RWPE1 (cell line): ENCODE data around the gene MYCT1.

Experiments used
- CTCF ChIA-PET: fragments of 350-600 bp; sonication (Branson Sonifier 250); formaldehyde crosslinking; extraction: SDS; loops from one replicate; lab custom pipeline; 2021; lab: Yijun Ruan, JAX
- POLR2A ChIA-PET: fragments of 400-600 bp; formaldehyde crosslinking; extraction: SDS; loops from one replicate; lab custom pipeline; 2020; ENCODE audit warnings: antibody characterized with exemption; ENCODE audit not compliant: low non-redundant PET; lab: Yijun Ruan, JAX
- DNase-seq: peaks from one replicate; pipeline ENCODE4 v3.0.0; 2012; ENCODE audit warnings: low spot score
- H3K27ac ChIP-seq: fragments of 450-650 bp; 2 replicates; pipeline ENCODE4 v1.5.1; 2017
- TF ChIP-seq, protein P1 (sequence below): fragments of 450-650 bp; conservative IDR thresholded peaks from 2 replicates; pipeline ENCODE4 v1.5.1; 2017; ENCODE audit warnings: low read depth, mild to moderate bottlenecking

The MYCT1 gene

DNA sequence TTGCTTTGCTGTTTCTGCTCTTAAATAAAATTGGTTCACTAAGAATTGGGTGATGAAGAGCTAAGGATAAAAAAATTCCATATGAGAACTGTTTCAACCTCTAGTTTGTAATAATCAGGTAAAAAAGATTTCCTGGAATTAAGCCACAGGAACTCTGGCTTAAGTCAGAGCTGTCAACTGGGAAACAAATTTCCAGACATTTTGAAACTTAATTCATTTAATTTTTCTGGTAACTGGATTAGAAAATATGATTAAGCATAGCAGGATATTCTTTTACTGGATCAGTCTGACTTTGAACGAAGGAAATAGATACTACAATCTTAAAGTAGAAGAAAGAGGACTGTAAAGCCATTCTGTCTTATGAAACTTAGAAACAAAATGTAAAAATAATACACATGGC lies 51.6 kb downstream of the MYCT1 start:
- CTCF ChIA-PET = interaction anchor here (0.9 to 1.2 kb wide), 3 partner anchors 21 to 199 kb away, joined by 4 read pairs; no protein-coding TSS in a partner anchor
- no peak for DNase-seq
- no peak overlapping the region for H3K27ac ChIP-seq
- TF ChIP-seq, protein P1, sequence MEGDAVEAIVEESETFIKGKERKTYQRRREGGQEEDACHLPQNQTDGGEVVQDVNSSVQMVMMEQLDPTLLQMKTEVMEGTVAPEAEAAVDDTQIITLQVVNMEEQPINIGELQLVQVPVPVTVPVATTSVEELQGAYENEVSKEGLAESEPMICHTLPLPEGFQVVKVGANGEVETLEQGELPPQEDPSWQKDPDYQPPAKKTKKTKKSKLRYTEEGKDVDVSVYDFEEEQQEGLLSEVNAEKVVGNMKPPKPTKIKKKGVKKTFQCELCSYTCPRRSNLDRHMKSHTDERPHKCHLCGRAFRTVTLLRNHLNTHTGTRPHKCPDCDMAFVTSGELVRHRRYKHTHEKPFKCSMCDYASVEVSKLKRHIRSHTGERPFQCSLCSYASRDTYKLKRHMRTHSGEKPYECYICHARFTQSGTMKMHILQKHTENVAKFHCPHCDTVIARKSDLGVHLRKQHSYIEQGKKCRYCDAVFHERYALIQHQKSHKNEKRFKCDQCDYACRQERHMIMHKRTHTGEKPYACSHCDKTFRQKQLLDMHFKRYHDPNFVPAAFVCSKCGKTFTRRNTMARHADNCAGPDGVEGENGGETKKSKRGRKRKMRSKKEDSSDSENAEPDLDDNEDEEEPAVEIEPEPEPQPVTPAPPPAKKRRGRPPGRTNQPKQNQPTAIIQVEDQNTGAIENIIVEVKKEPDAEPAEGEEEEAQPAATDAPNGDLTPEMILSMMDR = no peak
- POLR2A ChIA-PET = no interaction called here

DNA sequence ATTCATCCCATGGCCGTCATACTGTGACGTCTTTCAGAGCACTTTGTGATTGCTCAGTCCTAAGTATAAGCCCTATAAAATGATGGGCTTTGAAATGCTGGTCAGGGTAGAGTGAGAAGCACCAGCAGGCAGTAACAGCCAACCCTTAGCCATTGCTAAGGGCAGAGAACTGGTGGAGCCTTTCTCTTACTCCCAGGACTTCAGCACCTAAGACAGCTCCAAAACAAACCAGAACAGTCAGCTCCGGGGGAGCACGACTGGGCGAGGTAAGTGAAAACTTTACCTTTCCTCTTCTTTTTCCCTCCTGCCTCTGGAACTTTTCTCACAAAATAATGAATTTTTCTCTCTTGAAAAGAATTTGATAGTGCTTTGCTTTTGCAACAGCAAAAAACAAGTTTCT lies 53.0 kb downstream of the MYCT1 start, which contains the start of gene VIP:
VIP (plus strand) TSS at position 104 of the 400 bp plus-strand sequence. CDS start 1,381 bp downstream, outside the sequence.
- ChIA-PET CTCF (interaction anchor here (1.0 to 1.3 kb wide), 2 partner anchors 114 to 197 kb away, joined by 4 to 5 read pairs; no protein-coding TSS in a partner anchor), POLR2A (no interaction called here)
- peak; percentile 30 for DNase-seq
- TF ChIP-seq, protein P1 = no peak
- H3K27ac ChIP-seq = no peak within 1 kb of the TSS

DNA sequence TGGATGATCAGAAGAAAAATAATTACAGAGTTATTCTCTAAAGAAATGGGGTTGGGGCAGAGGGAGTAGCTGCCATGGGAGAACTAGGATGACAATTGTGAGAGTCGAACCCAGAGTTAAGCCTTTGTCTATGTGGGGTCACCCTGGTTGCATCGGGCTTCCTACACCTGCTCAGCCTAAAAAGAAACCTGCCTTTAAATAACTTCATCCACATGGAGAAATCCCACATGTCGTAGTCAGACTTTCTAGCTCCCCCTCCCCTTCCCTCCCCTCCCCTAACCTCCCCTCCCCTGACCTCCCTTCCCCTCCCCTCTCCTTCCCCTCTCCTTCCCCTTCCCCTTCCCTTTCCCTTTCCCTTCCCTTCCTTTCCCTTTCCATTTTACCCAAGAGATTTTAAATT lies 67.6 kb downstream of the MYCT1 start:
- CTCF ChIA-PET = no interaction called here
- POLR2A ChIA-PET = no interaction called here
- no peak overlapping the region for H3K27ac ChIP-seq
- no peak for DNase-seq
- TF ChIP-seq, protein P1 = no peak

DNA sequence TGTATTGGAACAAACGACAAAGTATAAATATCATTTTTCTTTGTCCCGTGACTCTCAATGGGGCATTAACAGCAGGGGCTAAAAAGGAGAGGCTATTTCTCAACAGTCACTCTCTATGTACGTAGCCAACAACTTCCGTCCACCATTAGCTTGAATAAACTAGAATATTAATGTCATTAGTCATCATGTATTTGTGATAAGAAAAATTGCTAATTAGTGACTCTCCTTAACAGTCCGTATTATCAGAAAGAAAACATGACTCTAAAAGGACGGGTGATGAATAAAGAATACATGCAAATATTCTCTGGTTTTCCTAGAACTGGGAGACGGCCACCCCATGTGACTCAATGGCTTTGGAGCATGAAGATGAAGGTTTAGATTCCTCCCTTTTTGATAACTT lies 71.5 kb downstream of the MYCT1 start:
- ChIA-PET POLR2A (no interaction called here), CTCF (no interaction called here)
- no peak overlapping the region for H3K27ac ChIP-seq
- TF ChIP-seq, protein P1 = no peak
- DNase-seq = no peak

DNA sequence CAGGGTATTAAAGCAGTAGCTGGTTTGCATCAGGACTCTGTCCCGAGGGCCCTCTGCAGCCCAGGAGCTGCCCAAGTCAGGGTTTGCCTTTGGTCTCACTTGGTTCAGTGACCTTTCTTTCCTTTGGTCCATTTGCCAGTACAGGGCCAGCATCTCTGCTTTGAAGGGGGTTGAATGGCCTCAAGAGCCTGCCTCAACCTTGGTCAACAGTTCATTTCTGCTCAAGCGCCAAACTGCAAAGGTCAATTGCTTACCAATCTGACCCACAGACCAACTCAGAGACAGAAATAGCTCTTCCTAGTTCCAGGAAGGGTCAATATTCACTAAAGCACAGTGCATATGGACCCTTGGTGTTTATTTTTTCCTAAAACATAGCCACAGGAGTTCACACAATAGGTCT lies 72.3 kb downstream of the MYCT1 start:
- H3K27ac ChIP-seq = no peak overlapping the region
- ChIA-PET POLR2A (no interaction called here), CTCF (interaction anchor here (0.8 kb wide), 1 partner anchor 21 kb away, joined by 4 read pairs; no protein-coding TSS in a partner anchor)
- TF ChIP-seq, protein P1 = no peak
- DNase-seq = no peak

DNA sequence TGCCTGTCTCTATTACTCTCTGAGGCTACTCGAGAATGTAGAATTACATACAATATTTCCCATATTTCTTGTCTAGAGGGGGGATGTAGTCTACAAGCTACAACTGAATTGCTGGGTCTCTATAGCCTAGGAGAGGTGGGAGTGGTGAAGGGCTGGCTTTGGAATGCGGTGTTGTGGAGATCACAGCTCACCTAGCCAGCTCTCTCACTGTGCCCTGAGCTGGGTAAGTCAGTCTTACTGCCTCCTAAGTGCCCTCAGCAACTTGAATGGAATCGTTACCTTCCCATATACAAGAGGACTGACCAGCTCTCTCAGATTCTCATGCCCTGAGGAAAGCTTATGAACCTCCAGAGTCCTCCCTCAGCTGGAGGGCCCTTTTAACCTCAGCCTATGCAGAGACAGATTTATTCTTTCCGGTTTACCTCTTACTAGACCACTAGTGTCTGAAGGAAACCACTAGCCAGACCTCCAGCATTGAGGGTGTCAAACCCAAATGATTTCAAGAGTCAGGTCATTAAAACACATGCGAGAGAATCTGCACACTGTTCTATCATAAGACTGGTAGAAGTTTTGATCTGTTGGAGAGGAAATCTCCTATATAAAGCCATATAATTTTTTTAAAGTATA lies 73.5 kb downstream of the MYCT1 start:
- no peak overlapping the region for H3K27ac ChIP-seq
- POLR2A ChIA-PET = no interaction called here
- TF ChIP-seq, protein P1 = no peak
- CTCF ChIA-PET = interaction anchor here (0.6 to 1.0 kb wide), 2 partner anchors 11 to 714 kb away, joined by 4 read pairs; no protein-coding TSS in a partner anchor
- DNase-seq = no peak
